ENCODE data around the gene AMIGO1. TPM values are rescaled to one million over a fixed set of nuclear protein-coding genes. Genes with fewer than 3 reads are reported as not detected.

Gene AMIGO1
- total RNA-seq, 1 experiment from 2014 or later = 2.7 TPM

GRCh38 chr1:109541102-109541501, 31.6 kb upstream of the AMIGO1 start:
- no TSS peak for BruUV-seq (replicated peaks)
- Histone ChIP-seq H3K4me1 (ENCODE audit: insufficient read depth, low read length) (0 out of 2 replicates have a peak, but pooled peaks cover 4% of the 10 kb centered on the region), H4K20me1 (ENCODE audit: low read length) (no peaks in the 10 kb centered on the region), H3K4me2 (ENCODE audit: low read length) (no peak overlapping the region), H3K9me3 (ENCODE audit: low read length) (no peaks in the 10 kb centered on the region), H3K36me3 (ENCODE audit: low read depth, low read length) (no peaks in the 10 kb centered on the region), H3K27me3 (ENCODE audit: low read length) (no peaks in the 10 kb centered on the region), H3K4me3 (ENCODE audit: low read length) (no peak overlapping the region), H2AFZ (ENCODE audit: low read length) (no peak overlapping the region), H3K27ac (ENCODE audit: low read length) (no peak overlapping the region), H3K79me2 (ENCODE audit: low read length) (no peaks in the 10 kb centered on the region), H3K9ac (ENCODE audit: low read length) (no peak overlapping the region), H3K9me2 (replicated peaks; ENCODE audit: low read length) (no peaks in the 10 kb centered on the region), H3F3A (ENCODE audit: low read length, unreplicated experiment) (no peaks in the 10 kb centered on the region)
- CTCF ChIA-PET = no interaction called here
- ATAC-seq (no peak), DNase-seq (no peak)
- TF ChIP-seq, protein P1, sequence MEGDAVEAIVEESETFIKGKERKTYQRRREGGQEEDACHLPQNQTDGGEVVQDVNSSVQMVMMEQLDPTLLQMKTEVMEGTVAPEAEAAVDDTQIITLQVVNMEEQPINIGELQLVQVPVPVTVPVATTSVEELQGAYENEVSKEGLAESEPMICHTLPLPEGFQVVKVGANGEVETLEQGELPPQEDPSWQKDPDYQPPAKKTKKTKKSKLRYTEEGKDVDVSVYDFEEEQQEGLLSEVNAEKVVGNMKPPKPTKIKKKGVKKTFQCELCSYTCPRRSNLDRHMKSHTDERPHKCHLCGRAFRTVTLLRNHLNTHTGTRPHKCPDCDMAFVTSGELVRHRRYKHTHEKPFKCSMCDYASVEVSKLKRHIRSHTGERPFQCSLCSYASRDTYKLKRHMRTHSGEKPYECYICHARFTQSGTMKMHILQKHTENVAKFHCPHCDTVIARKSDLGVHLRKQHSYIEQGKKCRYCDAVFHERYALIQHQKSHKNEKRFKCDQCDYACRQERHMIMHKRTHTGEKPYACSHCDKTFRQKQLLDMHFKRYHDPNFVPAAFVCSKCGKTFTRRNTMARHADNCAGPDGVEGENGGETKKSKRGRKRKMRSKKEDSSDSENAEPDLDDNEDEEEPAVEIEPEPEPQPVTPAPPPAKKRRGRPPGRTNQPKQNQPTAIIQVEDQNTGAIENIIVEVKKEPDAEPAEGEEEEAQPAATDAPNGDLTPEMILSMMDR (conservative IDR thresholded peaks at IDR 0.05; ENCODE audit: low read depth, low read length) = no peak
- no peak for TF ChIP-seq EZH2phosphoT487 (IDR thresholded peaks at IDR 0.05; ENCODE audit: borderline replicate concordance, low read length)
- TF ChIP-seq EZH2 (IDR thresholded peaks at IDR 0.05; ENCODE audit: low read length, unreplicated experiment) = no peak
- intact Hi-C loops (cut with micrococcal nuclease) = no loop called here
- POLR2A ChIA-PET (ENCODE audit: unreplicated experiment) = no interaction called here

DNA sequence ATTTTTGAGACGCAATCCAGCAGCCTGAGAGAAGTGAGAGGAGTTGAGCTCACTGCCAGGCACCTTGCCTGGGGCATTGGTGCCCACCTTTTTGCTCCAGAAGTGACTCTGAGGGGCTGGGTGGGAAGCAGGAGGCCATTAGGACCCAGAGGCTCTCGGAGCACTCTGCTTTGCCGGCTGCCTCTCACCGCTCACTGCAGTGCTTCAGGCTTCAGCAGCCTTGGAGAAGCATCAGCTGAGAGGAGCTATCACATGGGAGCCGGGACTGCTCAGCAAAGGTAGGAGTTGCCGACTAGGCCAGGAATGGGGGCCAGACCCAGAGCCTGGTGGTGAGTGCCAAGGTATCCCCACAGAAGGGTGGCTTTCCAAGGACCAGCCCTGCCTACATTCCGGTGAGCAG, 30.1 kb upstream of the AMIGO1 start, which contains the start of gene GPR61:
Gene GPR61, plus strand, starts transcription at position 197 of the 400 bp plus-strand sequence. CDS start 3,151 bp downstream, outside the sequence.
- no peaks in the 10 kb centered on the region for H3K9me3 ChIP-seq (ENCODE audit: low read length)
- no peak within 1 kb of the TSS for H3K9ac ChIP-seq (ENCODE audit: low read length)
- ChIA-PET POLR2A (ENCODE audit: unreplicated experiment) (interaction anchor here (0.6 kb wide), 1 partner anchor 101 kb away, joined by 5 read pairs; no protein-coding TSS in a partner anchor), CTCF (no interaction called here)
- BruUV-seq (replicated peaks) = no TSS peak
- no peaks in the 10 kb centered on the region for H4K20me1 ChIP-seq (ENCODE audit: low read length)
- H3K79me2 ChIP-seq (ENCODE audit: low read length) = no peaks in the 10 kb centered on the region
- H3K4me1 ChIP-seq (ENCODE audit: insufficient read depth, low read length) = no peaks in the 10 kb centered on the region
- no peak for ATAC-seq
- no peak within 1 kb of the TSS for H3K27ac ChIP-seq (ENCODE audit: low read length)
- H2AFZ ChIP-seq (ENCODE audit: low read length) = no peak within 1 kb of the TSS
- H3K36me3 ChIP-seq (ENCODE audit: low read depth, low read length) = no peaks in the 10 kb centered on the region
- DNase-seq = no peak
- intact Hi-C loops (cut with micrococcal nuclease) = no loop called here
- no peaks in the 10 kb centered on the region for H3F3A ChIP-seq (ENCODE audit: low read length, unreplicated experiment)
- H3K4me2 ChIP-seq (ENCODE audit: low read length) = no peak within 1 kb of the TSS
- no peak within 1 kb of the TSS for H3K4me3 ChIP-seq (ENCODE audit: low read length)
- H3K27me3 ChIP-seq (ENCODE audit: low read length) = no peaks in the 10 kb centered on the region
- TF ChIP-seq EZH2phosphoT487 (IDR thresholded peaks at IDR 0.05; ENCODE audit: borderline replicate concordance, low read length) (no peak), EZH2 (IDR thresholded peaks at IDR 0.05; ENCODE audit: low read length, unreplicated experiment) (no peak)
- TF ChIP-seq, protein P1 (conservative IDR thresholded peaks at IDR 0.05; ENCODE audit: low read depth, low read length) = no peak
- no peaks in the 10 kb centered on the region for H3K9me2 ChIP-seq (replicated peaks; ENCODE audit: low read length)

GRCh38 chr1:109538827-109539555, 29.5 kb upstream of the AMIGO1 start:
- TF ChIP-seq EZH2 (IDR thresholded peaks at IDR 0.05; ENCODE audit: low read length, unreplicated experiment) = no peak
- TF ChIP-seq EZH2phosphoT487 (IDR thresholded peaks at IDR 0.05; ENCODE audit: borderline replicate concordance, low read length) = no peak
- TF ChIP-seq, protein P1 (conservative IDR thresholded peaks at IDR 0.05; ENCODE audit: low read depth, low read length) = no peak
- H3K9me3 ChIP-seq (ENCODE audit: low read length) = no peaks in the 10 kb centered on the region
- H3K9me2 ChIP-seq (replicated peaks; ENCODE audit: low read length) = no peaks in the 10 kb centered on the region
- DNase-seq = no peak
- no peak overlapping the region for H3K9ac ChIP-seq (ENCODE audit: low read length)
- H3K79me2 ChIP-seq (ENCODE audit: low read length) = no peaks in the 10 kb centered on the region
- H3K4me2 ChIP-seq (ENCODE audit: low read length) = no peak overlapping the region
- H3K27me3 ChIP-seq (ENCODE audit: low read length) = no peaks in the 10 kb centered on the region
- ChIA-PET CTCF (no interaction called here), POLR2A (ENCODE audit: unreplicated experiment) (interaction anchor here (0.6 kb wide), 1 partner anchor 101 kb away, joined by 5 read pairs; no protein-coding TSS in a partner anchor)
- H3F3A ChIP-seq (ENCODE audit: low read length, unreplicated experiment) = no peaks in the 10 kb centered on the region
- H4K20me1 ChIP-seq (ENCODE audit: low read length) = no peaks in the 10 kb centered on the region
- H3K36me3 ChIP-seq (ENCODE audit: low read depth, low read length) = no peaks in the 10 kb centered on the region
- no TSS peak for BruUV-seq (replicated peaks)
- no peak overlapping the region for H2AFZ ChIP-seq (ENCODE audit: low read length)
- H3K4me3 ChIP-seq (ENCODE audit: low read length) = no peak overlapping the region
- no peak for ATAC-seq
- intact Hi-C loops (cut with micrococcal nuclease) = no loop called here
- no peak overlapping the region for H3K27ac ChIP-seq (ENCODE audit: low read length)
- no peaks in the 10 kb centered on the region for H3K4me1 ChIP-seq (ENCODE audit: insufficient read depth, low read length)
